CD4-positive, alpha-beta T cell treated with Interleukin-1 beta for 1 hour (primary cell): ENCODE data around the gene KRTCAP2.
"Not testable (repeated sequence)": the region's sequence is repeated elsewhere in the genome, so short reads cannot be mapped to it uniquely, and the experiment has no call there.

Experiments
- DNase-seq, 2 donors: peaks; one replicate each; pipeline ENCODE4 v3.0.0-alpha.2; 2020 to 2022

Gene KRTCAP2

GRCh38 chr1:155172732-155173477 lies at the start of gene KRTCAP2:
Gene KRTCAP2, minus strand, starts transcription at chr1:155173304. Its CDS starts 80 bp downstream, at chr1:155173224.
- DNase-seq, result peak; percentile 96 to 97

- not testable (repeated sequence) for DNase-seq
Observed at GRCh38 chr1:155220211-155220965, 47.3 kb upstream of the KRTCAP2 start.

- DNase-seq, result peak; percentile 47 to 61
Observed at GRCh38 chr1:155219592-155220031, 46.5 kb upstream of the KRTCAP2 start.

- DNase-seq, result peak; percentile 29 to 45
Observed at GRCh38 chr1:155218854-155219591, 45.9 kb upstream of the KRTCAP2 start.

GRCh38 chr1:155214702-155215101 lies 41.6 kb upstream of the KRTCAP2 start:
- DNase-seq, result peak; percentile 6 to 50

- not testable (repeated sequence) for DNase-seq
Observed at GRCh38 chr1:155212051-155212440, 38.9 kb upstream of the KRTCAP2 start.

GRCh38 chr1:155211381-155212050 lies 38.4 kb upstream of the KRTCAP2 start:
- not testable (repeated sequence) for DNase-seq

- peak in 1 of 2 donors; percentile 43 for DNase-seq
Observed at GRCh38 chr1:155210314-155211104, 37.4 kb upstream of the KRTCAP2 start.

GRCh38 chr1:155209312-155209721 lies 36.2 kb upstream of the KRTCAP2 start:
- DNase-seq, result no peak

- peak; percentile 94 to 96 for DNase-seq
Observed at GRCh38 chr1:155208541-155209311, 35.6 kb upstream of the KRTCAP2 start, which contains the start of gene MTX1. Gene MTX1, plus strand, starts transcription at chr1:155208695. Its CDS starts 110 bp downstream, at chr1:155208805.

- DNase-seq, result no peak
Observed at GRCh38 chr1:155207806-155208540, 34.9 kb upstream of the KRTCAP2 start, which contains the start of gene THBS3. Gene THBS3, minus strand, starts transcription at chr1:155207897. Its CDS starts 21 bp downstream, at chr1:155207876.

GRCh38 chr1:155206891-155207805 lies 34.0 kb upstream of the KRTCAP2 start:
- peak; percentile 90 to 93 for DNase-seq

- DNase-seq, result no peak
Observed at GRCh38 chr1:155205969-155206593, 33.0 kb upstream of the KRTCAP2 start.

GRCh38 chr1:155205035-155205434 lies 31.9 kb upstream of the KRTCAP2 start:
- no peak for DNase-seq

GRCh38 chr1:155202731-155203515 lies 29.8 kb upstream of the KRTCAP2 start:
- no peak for DNase-seq

- no peak for DNase-seq
Observed at GRCh38 chr1:155202198-155202597, 29.1 kb upstream of the KRTCAP2 start.

GRCh38 chr1:155200920-155201319 lies 27.8 kb upstream of the KRTCAP2 start:
- DNase-seq, result no peak
